Mononuclear cell (primary cell): Measurements from ENCODE around the gene RGS10. TPM values are rescaled to one million over a fixed set of nuclear protein-coding genes. Genes with fewer than 3 reads are reported as not detected.
"Not testable (repeated sequence)": the region's sequence is repeated elsewhere in the genome, so short reads cannot be mapped to it uniquely, and the experiment has no call there.

ENCODE experiments used
- H3K27me3 ChIP-seq: 2 replicates; pipeline ENCODE4 v1.6.0; 2011; ENCODE audit warnings: low read length, control low read depth; ENCODE audit not compliant: insufficient read depth
- H3K4me1 ChIP-seq: 2 replicates; pipeline ENCODE4 v1.5.1; 2011; ENCODE audit warnings: mild to moderate bottlenecking, low read length, control low read depth; ENCODE audit not compliant: insufficient read depth
- H3K4me3 ChIP-seq: 2 replicates; pipeline ENCODE4 v1.5.1; 2011; ENCODE audit warnings: mild to moderate bottlenecking, low read length, moderate library complexity
- H3K9me3 ChIP-seq: 2 replicates; pipeline ENCODE4 v1.5.1; 2011; ENCODE audit warnings: low read depth, mild to moderate bottlenecking, control low read depth, low read length
- total RNA-seq: library from RNA; depleted of rRNA; stranded (reverse); fragments of >200 nt; gene quantifications from one replicate; pipeline ENCODE4 v1.2.3, GENCODE V29; 2012

Gene RGS10
- total RNA-seq, 1 donor, result 181 TPM

GRCh38 chr10:119465085-119465484 lies 77.4 kb downstream of the RGS10 start:
- peaks cover 11% of the 10 kb centered on the region for H3K4me1 ChIP-seq
- no peaks in the 10 kb centered on the region for H3K9me3 ChIP-seq
- no peak overlapping the region for H3K4me3 ChIP-seq
- H3K27me3 ChIP-seq, result no peaks in the 10 kb centered on the region

GRCh38 chr10:119463195-119463594 lies 79.3 kb downstream of the RGS10 start:
- not testable (repeated sequence) for H3K4me3 ChIP-seq, H3K9me3 ChIP-seq, H3K27me3 ChIP-seq
- H3K4me1 ChIP-seq, result peaks cover 11% of the 10 kb centered on the region

- Histone ChIP-seq H3K9me3 (no peaks in the 10 kb centered on the region), H3K4me1 (peaks cover 11% of the 10 kb centered on the region), H3K27me3 (no peaks in the 10 kb centered on the region), H3K4me3 (no peak overlapping the region)
Measured at GRCh38 chr10:119462773-119463172, 79.7 kb downstream of the RGS10 start.

- Histone ChIP-seq H3K4me1 (peaks cover 11% of the 10 kb centered on the region), H3K4me3 (no peak overlapping the region), H3K9me3 (no peaks in the 10 kb centered on the region), H3K27me3 (no peaks in the 10 kb centered on the region)
Measured at GRCh38 chr10:119461923-119462322, 80.6 kb downstream of the RGS10 start.

- H3K27me3 ChIP-seq, result no peaks in the 10 kb centered on the region
- H3K9me3 ChIP-seq, result no peaks in the 10 kb centered on the region
- peaks cover 6% of the 10 kb centered on the region for H3K4me1 ChIP-seq
- H3K4me3 ChIP-seq, result no peak overlapping the region
Measured at GRCh38 chr10:119461380-119461779, 81.1 kb downstream of the RGS10 start.

- Histone ChIP-seq H3K4me3 (no peak overlapping the region), H3K4me1 (no peaks in the 10 kb centered on the region), H3K9me3 (no peaks in the 10 kb centered on the region), H3K27me3 (no peaks in the 10 kb centered on the region)
Measured at GRCh38 chr10:119460369-119461195, 81.9 kb downstream of the RGS10 start.

- H3K9me3 ChIP-seq, result no peaks in the 10 kb centered on the region
- no peaks in the 10 kb centered on the region for H3K27me3 ChIP-seq
- H3K4me1 ChIP-seq, result no peaks in the 10 kb centered on the region
- H3K4me3 ChIP-seq, result no peak overlapping the region
Measured at GRCh38 chr10:119459681-119460340, 82.7 kb downstream of the RGS10 start.

- H3K27me3 ChIP-seq, result no peaks in the 10 kb centered on the region
- H3K4me1 ChIP-seq, result no peaks in the 10 kb centered on the region
- no peaks in the 10 kb centered on the region for H3K9me3 ChIP-seq
- no peak overlapping the region for H3K4me3 ChIP-seq
Measured at GRCh38 chr10:119457966-119458766, 84.4 kb downstream of the RGS10 start.

GRCh38 chr10:119456435-119456810 lies 86.1 kb downstream of the RGS10 start:
- Histone ChIP-seq H3K4me1 (no peaks in the 10 kb centered on the region), H3K9me3 (no peaks in the 10 kb centered on the region), H3K4me3 (no peak overlapping the region), H3K27me3 (no peaks in the 10 kb centered on the region)

- H3K4me1 ChIP-seq, result no peaks in the 10 kb centered on the region
- no peaks in the 10 kb centered on the region for H3K9me3 ChIP-seq
Measured at GRCh38 chr10:119455609-119456434, 86.7 kb downstream of the RGS10 start.

GRCh38 chr10:119454990-119455389 lies 87.5 kb downstream of the RGS10 start:
- no peak overlapping the region for H3K4me3 ChIP-seq
- H3K9me3 ChIP-seq, result no peaks in the 10 kb centered on the region
- H3K27me3 ChIP-seq, result no peaks in the 10 kb centered on the region
- H3K4me1 ChIP-seq, result peaks cover under 1% of the 10 kb centered on the region

More at GRCh38 chr10:119455609-119456434, 86.7 kb downstream of the RGS10 start:
- no peak overlapping the region for H3K4me3 ChIP-seq
- no peaks in the 10 kb centered on the region for H3K27me3 ChIP-seq

- Histone ChIP-seq H3K4me3 (no peak overlapping the region), H3K4me1 (peaks cover 4% of the 10 kb centered on the region), H3K9me3 (no peaks in the 10 kb centered on the region), H3K27me3 (no peaks in the 10 kb centered on the region)
Measured at GRCh38 chr10:119454316-119454715, 88.2 kb downstream of the RGS10 start.

GRCh38 chr10:119453313-119453712 lies 89.2 kb downstream of the RGS10 start:
- H3K9me3 ChIP-seq, result no peaks in the 10 kb centered on the region
- H3K27me3 ChIP-seq, result no peaks in the 10 kb centered on the region
- no peak overlapping the region for H3K4me3 ChIP-seq
- peaks cover 4% of the 10 kb centered on the region for H3K4me1 ChIP-seq

GRCh38 chr10:119452396-119452795 lies 90.1 kb downstream of the RGS10 start:
- Histone ChIP-seq H3K4me1 (peaks cover 4% of the 10 kb centered on the region), H3K9me3 (no peaks in the 10 kb centered on the region), H3K4me3 (no peak overlapping the region), H3K27me3 (no peaks in the 10 kb centered on the region)
